GF-D8 (cell line): ENCODE results near the gene RRP8.

Experiments
- DNase-seq: peaks from one replicate; lab custom pipeline; 2025; lab: John Stamatoyannopoulos, UW

Gene RRP8

GRCh38 chr11:6568191-6568918 is 35.1 kb downstream of the RRP8 start:
- no peak for DNase-seq

DNA sequence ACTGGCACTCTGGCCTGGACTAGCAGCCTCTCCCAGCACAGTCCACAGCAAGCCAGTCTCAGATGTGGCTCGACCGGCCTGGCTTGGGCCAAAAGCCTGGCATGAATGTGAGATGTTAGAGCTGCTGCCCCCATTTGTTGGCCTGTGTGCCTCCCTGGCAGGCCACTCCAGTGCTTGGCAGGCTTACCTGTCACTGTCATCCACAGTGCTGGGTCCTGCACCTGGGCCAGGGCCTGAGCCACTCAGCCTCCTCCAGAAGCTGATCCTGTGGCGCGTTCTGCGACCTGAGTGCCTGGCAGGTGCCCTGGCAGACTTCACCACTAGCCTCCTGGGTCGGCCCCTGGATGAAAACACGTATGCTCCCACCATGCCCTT is 36.1 kb downstream of the RRP8 start:
- DNase-seq: no peak

DNA sequence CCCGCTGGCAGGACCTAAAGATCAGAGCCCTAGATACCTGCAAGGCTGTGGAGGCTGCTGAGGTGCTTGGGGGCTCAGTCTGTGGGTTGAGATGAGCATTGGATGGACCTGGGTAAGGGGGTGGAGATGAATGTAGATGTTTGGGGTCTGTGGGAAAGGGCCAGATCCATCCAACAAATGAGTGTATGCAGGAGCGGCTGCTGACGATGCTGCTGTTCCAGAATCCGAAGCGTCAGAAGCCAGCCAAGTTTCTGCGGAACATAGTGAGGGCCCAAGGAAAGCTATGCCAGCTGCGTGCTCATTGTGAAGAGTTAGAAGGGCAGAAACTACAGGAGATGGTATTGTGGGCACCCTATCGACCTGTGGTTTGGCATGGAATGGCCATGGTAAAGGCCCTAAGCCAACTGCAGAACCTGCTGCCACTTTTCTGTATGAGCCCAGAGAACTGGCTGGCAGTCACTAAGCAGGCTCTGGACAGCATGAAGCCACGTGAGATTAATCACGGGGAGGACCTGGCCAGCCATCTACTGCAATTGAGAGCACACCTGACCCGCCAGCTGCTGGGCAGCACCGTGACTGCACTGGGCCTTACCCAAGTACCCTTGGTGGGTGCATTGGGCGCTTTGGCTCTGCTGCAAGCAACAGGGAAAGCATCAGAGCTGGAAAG is 36.6 kb downstream of the RRP8 start:
- DNase-seq: no peak

- no peak for DNase-seq
Measured at GRCh38 chr11:6565988-6566703, 37.3 kb downstream of the RRP8 start.

DNA sequence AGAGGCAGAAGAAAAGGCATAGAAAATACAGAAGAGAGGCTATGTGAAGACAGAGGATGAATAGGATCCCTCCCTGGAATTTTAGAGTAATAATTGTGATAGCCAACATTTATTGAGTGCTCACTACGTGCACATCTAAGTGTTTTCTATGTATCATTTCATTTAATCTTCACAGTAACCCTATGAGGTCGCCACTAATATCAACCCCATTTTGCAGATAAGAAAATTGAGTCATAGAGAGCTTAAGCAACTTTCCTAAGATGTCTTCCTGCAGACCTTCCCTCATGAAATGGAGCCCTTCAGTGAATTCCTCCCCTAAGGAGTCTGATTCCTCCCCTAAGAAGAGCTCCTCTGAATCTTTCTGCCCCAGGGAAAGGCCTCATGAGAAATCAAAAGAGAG is 38.1 kb downstream of the RRP8 start:
- no peak for DNase-seq

DNA sequence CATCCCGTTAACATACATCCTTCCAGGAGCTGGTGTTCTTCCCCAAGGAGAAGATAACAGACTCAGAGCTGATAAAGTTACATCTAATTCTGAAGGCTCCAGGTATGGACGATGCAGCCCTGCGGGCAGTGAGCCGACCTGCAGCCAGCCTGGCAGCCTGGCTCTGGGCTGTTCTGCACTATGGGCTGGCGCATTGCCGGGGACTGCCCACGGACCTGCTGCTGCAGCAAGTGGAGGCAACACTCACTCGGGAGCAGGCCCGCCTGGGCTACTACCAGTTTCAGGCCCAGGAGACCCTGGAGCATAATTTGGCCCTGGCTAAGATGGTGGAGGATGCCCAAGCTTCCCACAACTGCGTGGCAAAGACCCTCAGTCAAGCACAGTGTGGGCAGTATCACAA is 39.7 kb downstream of the RRP8 start:
- no peak for DNase-seq

DNA sequence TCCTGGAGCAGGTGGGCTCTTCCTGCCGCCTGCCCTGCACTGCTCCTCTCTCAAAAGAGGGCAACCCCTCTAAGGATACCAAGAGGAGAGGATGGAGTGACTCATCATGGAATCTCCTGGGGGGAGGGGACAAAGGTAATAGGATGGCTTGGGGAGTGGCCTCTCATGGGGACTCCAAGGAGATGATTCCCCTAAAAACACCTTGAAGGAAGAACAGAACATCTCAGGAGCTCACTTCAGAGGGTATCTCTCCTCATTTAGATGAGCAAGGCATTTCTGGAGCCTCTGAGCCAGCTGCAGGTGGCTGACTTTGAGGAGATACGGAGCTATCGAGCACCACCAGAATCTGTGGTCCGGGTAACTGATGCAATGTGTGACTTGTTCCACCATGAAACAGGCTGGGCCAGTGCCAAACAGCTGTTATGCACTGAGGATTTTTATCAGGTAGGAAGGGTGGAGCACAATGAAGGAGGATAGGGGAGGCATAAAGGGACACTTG is 40.2 kb downstream of the RRP8 start:
- DNase-seq: no peak

- no peak for DNase-seq
Measured at GRCh38 chr11:6561288-6561687, 42.1 kb downstream of the RRP8 start.

DNA sequence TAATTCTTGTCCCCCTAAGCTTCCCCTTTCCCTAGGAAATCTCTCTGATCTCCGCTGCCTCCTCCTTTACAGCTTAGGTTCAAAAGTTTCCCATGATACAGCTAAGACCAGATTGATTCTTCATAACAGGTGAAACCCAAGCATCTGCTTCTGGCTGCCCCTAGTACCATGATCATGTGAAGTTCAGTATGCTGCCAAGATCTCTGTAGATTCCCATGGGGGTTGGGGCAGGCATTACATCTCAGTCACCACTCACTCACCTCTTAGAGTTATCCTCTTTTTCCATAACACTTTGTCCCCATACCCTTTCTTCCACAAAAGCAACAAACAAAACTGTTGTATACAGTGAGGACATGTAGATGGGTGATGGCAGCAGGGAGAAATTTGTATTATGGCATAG is 44.0 kb downstream of the RRP8 start:
- no peak for DNase-seq

- no peak for DNase-seq
Measured at GRCh38 chr11:6557761-6558674, 45.4 kb downstream of the RRP8 start.

- DNase-seq: no peak
Measured at GRCh38 chr11:6557063-6557462, 46.4 kb downstream of the RRP8 start.

- DNase-seq: no peak
Measured at GRCh38 chr11:6556139-6556949, 47.1 kb downstream of the RRP8 start.

DNA sequence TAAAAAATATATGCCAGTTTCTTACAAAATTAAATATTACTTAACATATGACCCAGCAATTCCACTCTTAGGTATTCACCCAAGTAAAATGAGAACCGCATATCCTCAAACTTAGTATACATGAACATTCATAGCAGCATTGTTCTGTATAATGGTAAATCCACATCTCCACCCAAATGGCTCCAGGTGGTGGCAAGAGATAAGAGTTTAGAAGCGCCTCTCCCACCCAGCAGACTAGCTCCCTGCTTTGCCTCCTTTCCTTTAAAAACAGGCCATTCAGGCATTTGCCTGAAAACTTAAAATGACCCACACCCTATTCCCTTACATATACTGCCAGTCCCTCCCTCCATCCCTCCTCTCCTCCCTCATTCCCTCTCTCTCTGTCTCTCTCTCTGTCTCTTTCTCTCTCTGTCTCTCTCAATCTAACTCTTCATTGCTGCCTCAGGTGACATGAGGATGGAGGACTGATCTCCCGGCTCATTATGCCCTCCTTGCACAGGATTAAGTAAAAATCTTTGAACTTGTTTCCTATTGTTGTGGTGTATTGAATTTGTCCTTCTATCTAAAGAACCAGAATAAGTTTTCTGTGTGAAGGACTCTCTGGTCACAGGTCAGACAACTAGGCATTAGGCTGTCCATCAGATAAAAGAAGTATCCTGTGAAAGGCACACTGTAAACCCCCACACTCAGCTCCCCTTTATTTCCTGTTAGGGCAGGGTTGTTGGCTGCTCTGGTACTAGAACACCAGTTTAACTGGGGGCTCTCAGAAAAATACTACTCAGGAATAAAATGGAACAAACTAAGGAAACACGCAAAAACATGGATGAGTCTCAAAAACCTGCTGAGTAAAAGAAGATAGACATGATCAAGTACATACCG is 48.3 kb downstream of the RRP8 start:
- DNase-seq: no peak

DNA sequence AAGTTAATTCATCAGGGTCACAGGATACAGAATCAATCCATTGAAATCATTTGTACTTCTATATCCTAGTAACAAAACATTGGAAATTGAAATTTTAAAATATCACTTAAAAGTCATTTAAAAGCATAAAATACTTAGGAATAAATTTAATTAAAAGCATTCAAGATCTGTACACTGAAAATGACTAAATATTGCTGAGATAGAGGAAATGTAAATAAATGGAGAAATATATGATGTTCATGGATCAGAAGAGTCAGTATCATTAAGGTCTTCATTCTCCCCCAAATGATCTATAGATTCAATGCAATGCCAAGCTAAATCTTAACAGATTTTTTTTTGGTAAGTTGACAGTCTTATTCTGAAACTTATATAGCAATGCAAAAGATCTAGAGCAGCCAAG is 49.8 kb downstream of the RRP8 start:
- DNase-seq: no peak

- no peak for DNase-seq
Measured at GRCh38 chr11:6548641-6549040, 54.8 kb downstream of the RRP8 start.

DNA sequence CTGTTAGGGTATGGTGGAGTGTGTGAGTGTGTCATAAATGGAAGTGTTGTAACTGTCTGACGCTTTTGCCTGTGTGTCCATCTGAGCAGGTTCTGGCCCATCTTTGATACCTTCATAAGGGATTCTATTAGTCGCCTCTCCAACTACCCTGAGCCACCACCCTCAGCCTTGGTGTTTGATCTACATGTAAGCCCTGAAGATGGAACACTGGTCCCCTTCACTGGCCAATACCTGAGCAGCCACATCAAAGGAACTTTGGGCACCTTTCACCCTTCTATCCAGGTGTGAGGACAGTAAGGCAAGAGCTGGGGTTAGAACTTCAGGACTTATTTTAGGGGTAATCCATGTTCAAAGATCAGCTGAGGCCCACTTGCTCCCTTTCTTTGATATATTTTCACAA is 55.3 kb downstream of the RRP8 start:
- no peak for DNase-seq

DNA sequence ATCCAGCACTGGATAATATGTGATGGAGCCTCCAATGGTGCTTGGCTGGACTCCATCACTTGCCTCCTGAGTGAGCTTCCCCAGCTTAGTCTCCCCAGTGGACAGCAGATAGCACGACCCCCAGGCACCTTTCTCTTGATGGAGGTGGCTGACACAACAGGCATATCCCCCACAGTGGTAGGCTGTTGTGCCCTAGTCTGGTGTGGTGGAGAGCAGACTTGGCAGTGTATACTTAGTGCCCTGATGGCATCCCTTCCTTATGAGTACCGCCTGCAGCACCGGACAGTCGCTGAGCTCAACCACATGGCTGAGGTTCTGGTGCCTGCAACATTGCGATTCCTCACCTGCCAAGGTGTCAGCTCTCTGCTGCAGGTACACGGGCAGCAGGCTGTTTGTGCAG is 56.2 kb downstream of the RRP8 start:
- no peak for DNase-seq

GRCh38 chr11:6546735-6547134 is 56.7 kb downstream of the RRP8 start:
- DNase-seq: no peak

- no peak for DNase-seq
Measured at GRCh38 chr11:6545917-6546605, 57.4 kb downstream of the RRP8 start.
